ENCODE data around the gene LMX1A.

DNA sequence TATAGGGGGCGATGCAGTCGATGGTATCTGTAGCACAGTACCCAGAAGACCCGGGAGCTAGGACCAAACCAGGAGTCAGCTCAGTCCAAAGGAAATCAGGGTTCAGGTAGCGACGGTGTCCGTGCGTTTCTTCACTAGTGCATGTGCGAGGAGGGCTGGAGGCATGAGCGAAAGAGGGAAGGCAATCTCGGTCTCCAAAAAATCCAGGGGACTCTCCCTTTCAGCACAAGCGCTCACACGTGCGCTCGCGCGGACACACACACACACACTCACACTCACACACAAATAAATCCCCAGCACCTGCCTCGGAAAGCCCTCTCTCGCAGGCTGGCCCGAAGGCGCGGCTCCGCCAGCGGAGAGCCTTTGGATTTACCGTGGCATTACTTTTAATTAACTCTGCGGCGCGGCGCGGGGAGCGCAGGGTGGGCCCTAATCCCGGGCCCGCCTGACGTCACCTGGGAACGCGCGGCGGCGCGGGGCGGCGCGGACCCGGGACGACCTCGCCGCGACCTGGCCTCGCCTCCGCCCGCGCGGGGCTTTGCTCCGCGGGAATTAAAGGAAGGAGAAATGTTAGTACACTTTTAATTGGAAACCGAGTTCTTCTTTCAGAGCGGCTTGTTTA, 121.2 kb downstream of the LMX1A start:
- TF ChIP-seq, protein P1, sequence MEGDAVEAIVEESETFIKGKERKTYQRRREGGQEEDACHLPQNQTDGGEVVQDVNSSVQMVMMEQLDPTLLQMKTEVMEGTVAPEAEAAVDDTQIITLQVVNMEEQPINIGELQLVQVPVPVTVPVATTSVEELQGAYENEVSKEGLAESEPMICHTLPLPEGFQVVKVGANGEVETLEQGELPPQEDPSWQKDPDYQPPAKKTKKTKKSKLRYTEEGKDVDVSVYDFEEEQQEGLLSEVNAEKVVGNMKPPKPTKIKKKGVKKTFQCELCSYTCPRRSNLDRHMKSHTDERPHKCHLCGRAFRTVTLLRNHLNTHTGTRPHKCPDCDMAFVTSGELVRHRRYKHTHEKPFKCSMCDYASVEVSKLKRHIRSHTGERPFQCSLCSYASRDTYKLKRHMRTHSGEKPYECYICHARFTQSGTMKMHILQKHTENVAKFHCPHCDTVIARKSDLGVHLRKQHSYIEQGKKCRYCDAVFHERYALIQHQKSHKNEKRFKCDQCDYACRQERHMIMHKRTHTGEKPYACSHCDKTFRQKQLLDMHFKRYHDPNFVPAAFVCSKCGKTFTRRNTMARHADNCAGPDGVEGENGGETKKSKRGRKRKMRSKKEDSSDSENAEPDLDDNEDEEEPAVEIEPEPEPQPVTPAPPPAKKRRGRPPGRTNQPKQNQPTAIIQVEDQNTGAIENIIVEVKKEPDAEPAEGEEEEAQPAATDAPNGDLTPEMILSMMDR (IDR thresholded peaks at IDR 0.05; ENCODE audit: low read length), result no peak
- no peak for TF ChIP-seq EZH2phosphoT487 (IDR thresholded peaks at IDR 0.05; ENCODE audit: low read length)
